Astrocyte of the spinal cord (primary cell): ENCODE results near the gene RASA1.

Source experiments
- DNase-seq: peaks from one replicate; pipeline ENCODE4 v3.0.0; 2011; ENCODE audit warnings: low read depth, low spot score
- H3K4me3 ChIP-seq: 2 replicates; pipeline ENCODE4 v1.5.1; 2011; ENCODE audit warnings: low read depth, mild to moderate bottlenecking, low read length, moderate library complexity
- in situ Hi-C: cut with HindIII; loops from 2 replicates; pipeline ENCODE4 v1.10.0; 2017; ENCODE audit warnings: low sequenced_read_pairs
- TF ChIP-seq, protein P1 (sequence below): IDR thresholded peaks from 2 replicates; pipeline ENCODE4 v1.5.1; 2012; ENCODE audit warnings: low read depth, mild to moderate bottlenecking, low read length, inconsistent platforms

Gene RASA1

DNA sequence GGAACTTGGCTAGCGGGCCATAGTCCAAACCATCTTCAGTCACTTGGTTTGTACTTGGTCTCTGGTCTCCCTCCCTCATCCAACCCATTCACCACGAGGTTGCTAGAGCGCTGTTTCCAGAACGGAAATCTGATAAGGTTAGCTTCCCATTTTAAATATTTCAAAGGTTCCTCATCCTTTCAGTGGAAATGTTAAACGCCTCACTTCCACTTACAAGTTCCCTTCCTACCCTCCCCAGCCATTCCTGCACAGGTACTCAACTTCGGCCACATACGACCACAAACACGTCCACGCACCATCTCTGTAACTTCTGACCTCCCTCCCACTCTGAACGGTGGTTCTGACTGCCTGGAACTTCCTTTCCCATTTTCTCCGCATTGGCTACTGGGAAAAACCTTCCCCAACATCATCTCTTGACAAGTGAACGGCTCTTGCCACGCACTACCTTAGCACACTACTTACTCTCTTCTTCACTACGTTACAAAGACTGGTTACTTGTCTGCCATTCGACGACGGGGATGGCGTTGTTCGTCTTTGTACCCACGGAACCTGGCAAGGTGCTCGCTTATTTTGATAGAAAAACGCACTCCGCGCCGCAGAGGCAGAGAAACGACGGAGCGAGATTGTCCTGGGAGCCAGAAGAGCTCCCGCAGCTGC, 144.4 kb downstream of the RASA1 start:
- TF ChIP-seq, protein P1, sequence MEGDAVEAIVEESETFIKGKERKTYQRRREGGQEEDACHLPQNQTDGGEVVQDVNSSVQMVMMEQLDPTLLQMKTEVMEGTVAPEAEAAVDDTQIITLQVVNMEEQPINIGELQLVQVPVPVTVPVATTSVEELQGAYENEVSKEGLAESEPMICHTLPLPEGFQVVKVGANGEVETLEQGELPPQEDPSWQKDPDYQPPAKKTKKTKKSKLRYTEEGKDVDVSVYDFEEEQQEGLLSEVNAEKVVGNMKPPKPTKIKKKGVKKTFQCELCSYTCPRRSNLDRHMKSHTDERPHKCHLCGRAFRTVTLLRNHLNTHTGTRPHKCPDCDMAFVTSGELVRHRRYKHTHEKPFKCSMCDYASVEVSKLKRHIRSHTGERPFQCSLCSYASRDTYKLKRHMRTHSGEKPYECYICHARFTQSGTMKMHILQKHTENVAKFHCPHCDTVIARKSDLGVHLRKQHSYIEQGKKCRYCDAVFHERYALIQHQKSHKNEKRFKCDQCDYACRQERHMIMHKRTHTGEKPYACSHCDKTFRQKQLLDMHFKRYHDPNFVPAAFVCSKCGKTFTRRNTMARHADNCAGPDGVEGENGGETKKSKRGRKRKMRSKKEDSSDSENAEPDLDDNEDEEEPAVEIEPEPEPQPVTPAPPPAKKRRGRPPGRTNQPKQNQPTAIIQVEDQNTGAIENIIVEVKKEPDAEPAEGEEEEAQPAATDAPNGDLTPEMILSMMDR, result no peak
- in situ Hi-C loops, result no loop called here
- peak overlapping the region; percentile 84 for H3K4me3 ChIP-seq
- peak; percentile 56 for DNase-seq

DNA sequence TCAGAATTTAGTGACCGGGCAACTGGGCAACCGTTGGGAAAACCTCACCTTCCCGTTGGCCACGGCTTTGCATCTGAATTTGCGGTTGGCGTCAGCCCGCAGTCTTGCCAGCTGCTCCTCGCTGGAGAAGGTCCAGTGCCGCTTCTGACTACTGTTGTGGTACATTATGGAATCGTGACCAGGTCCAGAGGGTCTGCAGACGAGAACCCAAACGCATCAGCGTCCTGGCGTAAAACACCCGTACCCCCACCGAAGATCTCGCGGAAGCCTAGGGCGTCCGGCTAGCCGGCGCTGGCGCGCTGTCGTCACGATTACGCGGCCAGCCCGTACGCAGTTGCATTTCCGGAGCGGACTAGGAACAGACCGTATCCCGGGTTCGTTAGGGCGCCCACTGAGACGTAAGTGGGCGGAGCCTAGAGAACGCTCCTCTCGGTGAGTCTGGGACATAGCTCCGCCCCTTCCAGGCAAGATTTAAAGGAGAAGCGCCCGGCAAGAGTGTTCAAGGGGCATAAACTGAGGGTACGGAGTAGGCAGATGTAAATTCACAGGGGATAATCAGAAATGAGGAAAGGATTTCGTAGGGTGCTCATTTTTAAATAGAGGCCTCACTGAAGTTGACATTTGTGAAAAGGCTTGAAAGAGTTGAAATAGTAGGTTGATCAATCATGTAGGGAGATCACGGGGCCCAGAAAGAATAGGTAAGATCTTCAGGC, 145.1 kb downstream of the RASA1 start, which contains the start of gene CCNH:
CCNH (minus strand) TSS at position 301 of the 713 bp plus-strand sequence; CDS start at position 165, 136 bp downstream.
- TF ChIP-seq, protein P1, result no peak
- in situ Hi-C loops, result no loop called here
- H3K4me3 ChIP-seq, result peak within 1 kb of the TSS; percentile 84
- DNase-seq, result peak; percentile 99

DNA sequence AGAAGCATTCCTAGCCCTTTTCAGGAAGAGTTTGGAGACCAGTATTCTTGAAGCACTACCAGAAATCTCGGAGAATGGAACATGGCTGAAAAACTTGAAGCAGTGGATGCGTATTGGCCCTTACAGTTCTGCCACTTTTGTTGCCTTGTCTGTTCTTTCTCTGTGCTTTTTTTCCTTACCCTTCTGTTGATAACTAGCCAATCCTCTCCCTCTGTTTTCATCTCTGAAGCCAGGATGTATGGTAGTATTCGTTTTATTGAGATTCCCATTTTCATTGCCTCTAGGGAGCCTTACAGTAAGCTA, 145.6 kb downstream of the RASA1 start:
- peak overlapping the region; percentile 84 for H3K4me3 ChIP-seq
- in situ Hi-C loops, result no loop called here
- DNase-seq, result no peak
- TF ChIP-seq, protein P1, result no peak

DNA sequence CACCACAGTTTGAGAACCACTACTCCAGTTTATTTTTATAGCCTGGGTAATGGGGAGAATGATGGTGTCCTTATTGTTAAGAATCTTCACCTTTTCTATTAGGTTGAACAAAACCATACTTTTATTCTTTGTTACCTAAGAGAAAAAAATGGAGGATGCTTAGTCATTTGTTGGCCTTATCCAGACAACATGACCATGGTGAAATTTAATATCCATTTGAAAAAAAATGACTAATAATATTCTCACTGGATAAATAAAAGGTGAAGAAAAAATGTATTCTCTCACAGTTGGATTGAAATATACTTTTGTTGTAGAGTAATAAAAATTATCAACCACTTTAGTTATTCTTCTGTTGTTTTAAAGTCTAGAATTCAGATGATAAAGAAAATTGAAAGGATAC, 150.8 kb downstream of the RASA1 start:
- TF ChIP-seq, protein P1, result no peak
- DNase-seq, result no peak
- in situ Hi-C loops, result no loop called here
- no peak overlapping the region for H3K4me3 ChIP-seq

DNA sequence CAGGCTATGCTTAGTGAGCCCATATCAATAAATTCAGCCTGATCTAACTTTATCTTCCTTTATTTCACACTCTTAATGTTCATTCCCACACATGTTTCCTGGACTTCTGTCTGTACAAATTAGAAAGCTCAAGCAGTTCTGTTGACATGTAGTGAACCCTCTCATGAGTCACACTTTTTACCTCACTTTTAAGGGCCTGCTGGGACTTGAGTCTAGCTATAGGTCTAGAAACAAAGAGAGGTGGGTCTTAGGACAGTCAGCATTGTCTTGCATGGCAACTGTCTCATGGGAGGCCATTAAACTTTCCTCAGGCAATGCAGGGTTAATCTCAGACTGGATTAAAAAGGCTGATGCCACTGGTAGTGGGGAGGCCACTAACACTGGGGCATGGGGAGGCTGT, 153.6 kb downstream of the RASA1 start:
- in situ Hi-C loops, result no loop called here

DNA sequence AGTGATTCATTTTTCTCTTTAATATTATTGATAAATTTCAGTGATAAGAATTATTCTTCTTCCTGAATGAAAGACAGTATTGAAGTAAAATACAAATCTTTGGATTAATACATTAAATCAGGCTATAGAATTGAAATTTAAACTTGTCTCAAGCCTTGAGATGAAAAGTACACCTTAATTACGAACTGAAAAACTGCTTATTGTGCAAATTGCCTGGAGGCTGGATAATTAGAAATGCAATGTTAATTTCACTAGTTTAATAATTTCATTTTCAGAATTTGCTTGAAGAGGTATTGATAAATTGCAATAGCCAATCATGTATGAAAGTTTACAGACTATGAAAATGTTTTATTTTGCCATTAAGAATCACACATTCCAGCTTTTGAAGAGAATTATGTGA, 156.1 kb downstream of the RASA1 start:
- no peak for DNase-seq
- no peak overlapping the region for H3K4me3 ChIP-seq
- TF ChIP-seq, protein P1, result no peak
- in situ Hi-C loops, result no loop called here

More for the DNA sequence above, 153.6 kb downstream of the RASA1 start:
- TF ChIP-seq, protein P1, result no peak
- no peak overlapping the region for H3K4me3 ChIP-seq
- no peak for DNase-seq
